AG04449 (cell line): ENCODE results near the gene ADGRL3.
"Not testable (repeated sequence)": the region's sequence is repeated elsewhere in the genome, so short reads cannot be mapped to it uniquely, and the experiment has no call there.

Source experiments
- CTCF ChIA-PET: fragments of 350-600 bp; formaldehyde crosslinking; extraction: SDS; loops from one replicate; lab custom pipeline; 2021; ENCODE audit warnings: antibody characterized with exemption; lab: Yijun Ruan, JAX
- POLR2A ChIA-PET: fragments of 400-600, 350-600 bp; formaldehyde crosslinking; extraction: SDS; loops from one replicate; lab custom pipeline; 2020; ENCODE audit warnings: antibody characterized with exemption, inconsistent platforms; lab: Yijun Ruan, JAX
- DNase-seq: peaks from one replicate; pipeline ENCODE4 v3.0.0-alpha.2; 2010; ENCODE audit warnings: low read depth, low spot score
- H3K4me3 ChIP-seq: 2 replicates; pipeline ENCODE4 v1.5.1; 2011; ENCODE audit warnings: low read depth, mild to moderate bottlenecking, control low read depth, low read length
- TF ChIP-seq, protein P1 (sequence below): IDR thresholded peaks from one replicate; pipeline ENCODE4 v1.5.1; 2011; ENCODE audit warnings: mild to moderate bottlenecking, moderate library complexity, low read length, control low read depth, inconsistent platforms; ENCODE audit not compliant: insufficient read depth; ENCODE audit errors: missing control alignments

Gene ADGRL3

DNA sequence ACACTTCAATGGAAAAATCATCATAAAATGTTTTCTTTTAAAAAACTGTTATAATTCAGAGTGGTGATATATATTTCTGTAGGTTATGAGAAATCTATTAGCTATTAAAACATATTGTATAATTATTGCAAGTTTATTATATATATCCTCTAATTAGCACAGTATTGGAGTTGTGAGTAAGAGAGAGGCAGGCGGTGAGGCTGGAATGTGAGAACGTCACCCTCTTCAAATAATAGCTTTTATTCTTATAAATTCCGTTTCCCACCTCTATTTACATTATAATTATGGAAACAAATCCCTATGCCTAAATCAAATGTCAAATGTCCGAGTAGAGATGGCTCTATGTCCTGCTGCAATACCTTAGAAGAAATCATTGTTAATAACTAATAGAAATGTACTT, 292.9 kb downstream of the ADGRL3 start:
- ChIA-PET POLR2A (no interaction called here), CTCF (no interaction called here)
- DNase-seq: no peak
- H3K4me3 ChIP-seq: no peak overlapping the region
- TF ChIP-seq, protein P1, sequence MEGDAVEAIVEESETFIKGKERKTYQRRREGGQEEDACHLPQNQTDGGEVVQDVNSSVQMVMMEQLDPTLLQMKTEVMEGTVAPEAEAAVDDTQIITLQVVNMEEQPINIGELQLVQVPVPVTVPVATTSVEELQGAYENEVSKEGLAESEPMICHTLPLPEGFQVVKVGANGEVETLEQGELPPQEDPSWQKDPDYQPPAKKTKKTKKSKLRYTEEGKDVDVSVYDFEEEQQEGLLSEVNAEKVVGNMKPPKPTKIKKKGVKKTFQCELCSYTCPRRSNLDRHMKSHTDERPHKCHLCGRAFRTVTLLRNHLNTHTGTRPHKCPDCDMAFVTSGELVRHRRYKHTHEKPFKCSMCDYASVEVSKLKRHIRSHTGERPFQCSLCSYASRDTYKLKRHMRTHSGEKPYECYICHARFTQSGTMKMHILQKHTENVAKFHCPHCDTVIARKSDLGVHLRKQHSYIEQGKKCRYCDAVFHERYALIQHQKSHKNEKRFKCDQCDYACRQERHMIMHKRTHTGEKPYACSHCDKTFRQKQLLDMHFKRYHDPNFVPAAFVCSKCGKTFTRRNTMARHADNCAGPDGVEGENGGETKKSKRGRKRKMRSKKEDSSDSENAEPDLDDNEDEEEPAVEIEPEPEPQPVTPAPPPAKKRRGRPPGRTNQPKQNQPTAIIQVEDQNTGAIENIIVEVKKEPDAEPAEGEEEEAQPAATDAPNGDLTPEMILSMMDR: no peak

DNA sequence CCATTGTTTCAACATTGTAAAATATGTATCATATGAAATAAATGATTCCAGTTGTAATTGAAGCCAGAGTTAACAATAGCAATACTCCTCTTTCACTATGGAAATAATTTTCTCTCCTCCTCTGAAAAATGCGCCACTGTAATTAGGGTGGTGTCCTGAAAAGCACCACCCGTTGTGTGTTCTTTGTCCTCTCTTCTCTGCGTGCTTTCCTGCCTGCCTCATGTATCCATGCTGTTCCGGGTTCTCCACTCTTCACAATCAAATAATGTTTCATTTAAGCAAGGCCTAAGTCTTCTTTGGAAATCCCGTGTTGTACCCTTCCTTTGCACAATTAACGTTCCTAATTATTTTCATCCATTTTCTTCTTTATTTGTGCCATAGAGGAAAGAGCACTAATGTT, 293.3 kb downstream of the ADGRL3 start:
- TF ChIP-seq, protein P1: no peak
- POLR2A ChIA-PET: no interaction called here
- CTCF ChIA-PET: no interaction called here

DNA sequence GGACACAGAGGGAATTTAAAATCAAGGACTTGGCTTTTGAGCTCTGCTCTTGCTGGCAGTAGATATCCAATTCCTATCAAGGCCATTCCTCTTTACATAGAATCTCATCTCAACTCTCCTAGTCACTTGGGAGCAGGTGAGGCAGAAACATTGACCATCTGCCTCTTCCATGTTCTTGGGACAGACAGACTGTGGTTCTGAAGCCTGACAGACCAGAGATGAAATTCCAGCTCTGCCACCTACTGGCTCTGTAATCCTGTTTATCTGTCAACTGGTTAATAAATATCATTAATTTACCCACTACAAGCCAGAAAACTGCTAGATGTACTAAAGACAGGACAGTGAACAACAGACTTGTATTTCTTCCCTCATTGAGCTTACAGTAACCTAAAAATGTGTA, 300.8 kb downstream of the ADGRL3 start:
- no peak overlapping the region for H3K4me3 ChIP-seq
- no peak for DNase-seq
- TF ChIP-seq, protein P1: no peak
- ChIA-PET CTCF (no interaction called here), POLR2A (no interaction called here)

More for the DNA sequence above, 293.3 kb downstream of the ADGRL3 start:
- DNase-seq: no peak
- H3K4me3 ChIP-seq: no peak overlapping the region

DNA sequence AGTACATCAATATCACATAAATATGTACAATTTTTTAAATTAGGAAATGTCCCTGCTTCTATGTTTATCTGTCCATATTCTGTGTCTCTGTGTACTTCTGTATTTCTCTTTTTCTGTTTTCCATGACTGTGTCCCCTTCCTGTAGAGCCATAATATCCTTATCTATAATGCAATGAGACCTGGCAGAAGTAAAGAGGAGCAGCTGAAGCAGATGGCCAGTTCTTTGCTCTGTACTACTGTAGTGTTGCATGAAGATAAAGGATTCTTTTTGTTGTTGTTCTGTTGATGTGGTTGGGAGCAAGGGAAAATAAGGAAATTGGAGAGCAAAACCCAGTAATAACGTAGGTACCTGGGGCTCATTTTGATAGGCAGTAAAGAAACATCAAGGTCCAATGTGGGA, 301.7 kb downstream of the ADGRL3 start:
- no peak overlapping the region for H3K4me3 ChIP-seq
- CTCF ChIA-PET: no interaction called here
- TF ChIP-seq, protein P1: no peak
- no peak for DNase-seq
- POLR2A ChIA-PET: interaction anchor here (0.7 kb wide), 1 partner anchor 39 kb away, joined by 3 read pairs; no protein-coding TSS in a partner anchor

DNA sequence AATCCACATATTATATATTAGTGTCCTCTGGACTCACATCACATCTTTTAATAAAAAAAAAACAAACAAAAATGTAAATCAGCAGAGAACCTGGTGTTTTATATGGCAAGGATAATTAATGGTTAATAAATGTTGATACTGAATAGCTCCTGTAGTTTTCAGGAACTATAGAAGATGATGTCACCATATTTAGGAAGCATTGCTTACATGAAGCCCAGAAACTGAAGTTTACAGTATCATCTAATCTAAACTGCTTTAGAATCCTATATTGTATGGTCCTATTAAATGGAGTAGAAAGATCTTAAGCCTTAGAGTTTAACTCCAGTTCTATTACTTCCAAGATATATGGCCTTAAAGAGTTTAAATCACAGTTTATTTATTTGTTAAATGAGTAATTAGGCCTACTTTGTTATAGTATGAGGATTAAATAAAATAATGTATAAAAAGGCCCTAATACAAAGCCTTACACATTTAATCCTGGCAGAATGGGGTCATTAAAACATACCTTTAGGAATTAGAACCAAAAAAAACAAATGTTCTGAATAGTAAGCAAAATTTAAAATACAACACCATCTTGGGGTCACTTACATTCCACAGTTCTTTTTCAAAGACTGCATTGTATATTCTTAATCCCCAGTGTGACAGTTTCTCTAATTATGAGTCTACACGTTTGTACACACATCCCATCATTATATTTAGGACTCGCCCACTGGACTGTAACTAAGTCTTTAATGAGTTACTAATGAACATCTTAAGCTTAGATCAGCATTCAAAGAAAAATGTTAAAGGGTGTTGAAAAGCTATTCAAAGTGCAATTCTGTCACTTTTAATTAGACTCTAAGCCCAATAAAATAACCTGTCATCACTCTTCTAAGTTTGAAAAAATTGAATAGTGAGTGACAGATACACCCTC, 305.9 kb downstream of the ADGRL3 start:
- ChIA-PET POLR2A (no interaction called here), CTCF (no interaction called here)
- H3K4me3 ChIP-seq: no peak overlapping the region
- no peak for DNase-seq
- TF ChIP-seq, protein P1: no peak

DNA sequence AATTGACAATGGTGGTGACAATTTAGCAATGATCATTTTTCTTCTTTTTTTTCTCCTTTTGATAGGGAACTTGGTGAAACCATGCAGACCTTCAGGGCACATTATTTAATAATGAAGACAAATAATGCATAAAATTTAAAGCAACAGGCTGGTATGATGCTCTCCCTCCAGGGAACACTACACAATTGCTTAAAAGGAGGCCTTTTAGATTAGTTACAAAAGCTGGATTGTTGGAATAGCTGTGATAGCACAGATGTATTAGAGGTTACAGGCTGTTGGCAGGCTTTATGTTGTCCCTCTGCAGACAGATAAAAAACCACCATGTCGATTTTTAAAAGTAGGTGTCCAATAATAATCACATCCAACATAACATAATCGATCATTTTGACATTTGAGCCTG, 307.0 kb downstream of the ADGRL3 start:
- TF ChIP-seq, protein P1: no peak
- H3K4me3 ChIP-seq: no peak overlapping the region
- no peak for DNase-seq
- ChIA-PET CTCF (no interaction called here), POLR2A (no interaction called here)

DNA sequence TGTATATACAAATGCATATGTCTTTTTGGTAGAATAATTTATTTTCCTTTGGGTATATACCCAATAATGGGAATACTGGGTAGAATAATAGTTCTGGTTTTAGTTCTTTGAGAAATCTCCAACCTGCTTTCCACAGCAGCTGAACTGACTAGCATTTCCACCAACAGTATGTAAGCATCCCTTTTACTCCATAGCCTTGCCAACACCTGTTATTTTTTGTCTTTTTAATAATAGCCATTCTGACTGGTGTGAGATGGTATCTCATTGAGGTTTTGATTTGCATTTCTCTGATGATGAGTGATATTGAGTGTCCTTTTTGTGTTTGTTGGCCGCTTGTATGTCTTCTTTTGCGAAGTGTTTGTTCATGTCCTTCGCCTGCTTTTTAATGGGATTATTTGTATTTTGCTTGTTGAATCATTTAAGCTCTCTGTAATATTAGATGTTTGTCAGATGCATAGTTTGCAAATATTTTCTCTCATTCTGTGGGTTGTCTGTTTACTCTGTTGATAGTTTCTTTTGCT, 309.7 kb downstream of the ADGRL3 start:
- DNase-seq, CTCF ChIA-PET, POLR2A ChIA-PET, H3K4me3 ChIP-seq: not testable (repeated sequence)
